Neutrophil (primary cell): ENCODE data around the gene MYO16.
A peak's percentile ranks its signal among the peaks of the same experiment; 100 is the strongest.
"Not testable (repeated sequence)": the region's sequence is repeated elsewhere in the genome, so short reads cannot be mapped to it uniquely, and the experiment has no call there.

Experiments
- H3K27ac ChIP-seq: fragments of 200-600 bp; sonication (generic); 2 replicates; pipeline ENCODE4 v1.5.1; 2016; ENCODE audit warnings: mild to moderate bottlenecking, moderate library complexity
- H3K27me3 ChIP-seq: fragments of 200-600 bp; sonication (generic); 2 replicates; pipeline ENCODE4 v1.6.0; 2016; ENCODE audit warnings: mild to moderate bottlenecking
- H3K36me3 ChIP-seq: fragments of 200-600 bp; sonication (generic); 2 replicates; pipeline ENCODE4 v1.5.1; 2017
- H3K4me1 ChIP-seq, 2 experiments: fragments of 200-600 bp in 1 of 2; sonication (generic) in 1 of 2; 1 replicate in 1 of 2; 2 replicates in 1 of 2; pipeline versions ENCODE4 v1.5.1 to v1.6.1; 2013 to 2016; ENCODE audit warnings: low read depth in 1 of 2, low read length in 1 of 2, mild to moderate bottlenecking in 1 of 2, moderate library complexity in 1 of 2; ENCODE audit not compliant: control insufficient read depth in 1 of 2, insufficient read depth in 1 of 2
- H3K4me3 ChIP-seq, 2 experiments: fragments of 200-600 bp in 1 of 2; sonication (generic) in 1 of 2; 1 replicate in 1 of 2; 2 replicates in 1 of 2; pipeline ENCODE4 v1.5.1; 2013 to 2016; ENCODE audit warnings: low read depth in 1 of 2, low read length in 1 of 2, mild to moderate bottlenecking in 1 of 2, moderate library complexity in 1 of 2
- H3K9me3 ChIP-seq: fragments of 200-600 bp; sonication (generic); 2 replicates; pipeline ENCODE4 v1.5.1; 2016
- TF ChIP-seq, protein P1 (sequence below): fragments of 200-600 bp; sonication (generic); IDR thresholded peaks from 2 replicates; pipeline ENCODE4 v1.5.1; 2016; ENCODE audit warnings: antibody characterized with exemption

The MYO16 gene

DNA sequence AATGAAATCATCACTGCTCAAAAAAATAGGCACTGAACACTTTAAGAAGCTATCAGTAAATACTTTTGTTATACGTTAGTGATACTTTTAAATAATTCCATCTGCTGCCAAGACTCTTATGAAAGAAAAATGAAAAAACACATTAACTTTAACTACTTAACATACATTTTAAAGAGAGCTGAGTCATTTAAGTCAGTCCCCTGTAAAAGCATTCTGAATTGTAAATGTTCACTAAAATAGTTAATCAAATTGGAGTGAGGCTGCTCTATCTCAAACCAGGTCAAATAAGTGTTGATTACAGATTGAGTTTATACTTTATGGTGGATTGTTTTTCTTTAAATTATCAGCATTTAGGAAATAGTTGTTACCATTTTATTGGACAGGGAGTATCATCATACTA lies 274.2 kb downstream of the MYO16 start:
- Histone ChIP-seq H3K36me3 (no peaks in the 10 kb centered on the region), H3K9me3 (no peaks in the 10 kb centered on the region), H3K27me3 (no peaks in the 10 kb centered on the region), H3K4me3 (no peak overlapping the region), H3K27ac (no peak overlapping the region), H3K4me1 (no peaks in the 10 kb centered on the region)
- TF ChIP-seq, protein P1, sequence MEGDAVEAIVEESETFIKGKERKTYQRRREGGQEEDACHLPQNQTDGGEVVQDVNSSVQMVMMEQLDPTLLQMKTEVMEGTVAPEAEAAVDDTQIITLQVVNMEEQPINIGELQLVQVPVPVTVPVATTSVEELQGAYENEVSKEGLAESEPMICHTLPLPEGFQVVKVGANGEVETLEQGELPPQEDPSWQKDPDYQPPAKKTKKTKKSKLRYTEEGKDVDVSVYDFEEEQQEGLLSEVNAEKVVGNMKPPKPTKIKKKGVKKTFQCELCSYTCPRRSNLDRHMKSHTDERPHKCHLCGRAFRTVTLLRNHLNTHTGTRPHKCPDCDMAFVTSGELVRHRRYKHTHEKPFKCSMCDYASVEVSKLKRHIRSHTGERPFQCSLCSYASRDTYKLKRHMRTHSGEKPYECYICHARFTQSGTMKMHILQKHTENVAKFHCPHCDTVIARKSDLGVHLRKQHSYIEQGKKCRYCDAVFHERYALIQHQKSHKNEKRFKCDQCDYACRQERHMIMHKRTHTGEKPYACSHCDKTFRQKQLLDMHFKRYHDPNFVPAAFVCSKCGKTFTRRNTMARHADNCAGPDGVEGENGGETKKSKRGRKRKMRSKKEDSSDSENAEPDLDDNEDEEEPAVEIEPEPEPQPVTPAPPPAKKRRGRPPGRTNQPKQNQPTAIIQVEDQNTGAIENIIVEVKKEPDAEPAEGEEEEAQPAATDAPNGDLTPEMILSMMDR, result no peak

DNA sequence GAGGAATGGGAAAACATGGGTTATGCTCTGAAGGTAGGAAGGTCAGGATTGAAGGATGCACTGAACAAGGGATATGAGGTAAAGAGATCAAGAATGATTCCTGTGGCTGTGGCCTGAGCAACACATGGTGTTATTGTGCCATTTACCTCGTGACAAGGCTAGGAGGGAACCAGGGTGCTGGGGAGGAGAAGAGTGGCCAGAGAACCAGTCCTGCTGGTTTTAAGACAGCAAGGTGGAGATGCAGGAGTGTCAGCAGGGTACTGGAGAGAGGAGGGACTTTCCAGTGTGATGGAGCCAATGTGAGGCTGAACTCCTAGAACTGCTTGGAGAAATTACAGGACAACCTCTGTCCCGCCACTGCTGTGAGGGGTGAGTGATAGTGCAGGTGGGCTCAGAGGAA lies 282.4 kb downstream of the MYO16 start:
- no peaks in the 10 kb centered on the region for H3K9me3 ChIP-seq
- H3K27ac ChIP-seq, result no peak overlapping the region
- TF ChIP-seq, protein P1, result no peak

DNA sequence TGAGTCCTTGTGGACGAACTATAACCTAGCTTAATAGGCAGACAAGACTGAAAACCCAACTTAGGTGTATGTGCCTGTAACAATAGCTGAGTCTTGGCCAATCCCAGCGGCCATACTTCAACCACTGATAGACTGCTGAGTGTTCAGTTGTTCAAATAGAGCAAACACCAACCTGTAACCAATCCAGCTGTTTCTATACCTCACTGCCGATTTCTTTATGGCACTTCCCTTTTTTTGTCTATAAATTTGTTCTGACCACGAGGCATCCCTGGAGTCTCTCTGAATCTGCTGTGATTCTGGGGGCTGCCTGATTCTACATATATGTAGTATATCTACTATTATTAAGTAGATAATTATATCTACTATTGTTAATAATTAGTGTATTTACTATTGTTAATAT lies 284.3 kb downstream of the MYO16 start:
- not testable (repeated sequence) for H3K9me3 ChIP-seq, H3K27ac ChIP-seq, H3K4me3 ChIP-seq, H3K27me3 ChIP-seq, H3K36me3 ChIP-seq
- H3K4me1 ChIP-seq, result peaks cover 11 to 12% of the 10 kb centered on the region in 2 experiments

More for the DNA sequence above, 282.4 kb downstream of the MYO16 start:
- Histone ChIP-seq H3K4me3 (no peak overlapping the region), H3K36me3 (no peaks in the 10 kb centered on the region), H3K4me1 (peaks cover 11 to 12% of the 10 kb centered on the region in 2 experiments), H3K27me3 (no peaks in the 10 kb centered on the region)

DNA sequence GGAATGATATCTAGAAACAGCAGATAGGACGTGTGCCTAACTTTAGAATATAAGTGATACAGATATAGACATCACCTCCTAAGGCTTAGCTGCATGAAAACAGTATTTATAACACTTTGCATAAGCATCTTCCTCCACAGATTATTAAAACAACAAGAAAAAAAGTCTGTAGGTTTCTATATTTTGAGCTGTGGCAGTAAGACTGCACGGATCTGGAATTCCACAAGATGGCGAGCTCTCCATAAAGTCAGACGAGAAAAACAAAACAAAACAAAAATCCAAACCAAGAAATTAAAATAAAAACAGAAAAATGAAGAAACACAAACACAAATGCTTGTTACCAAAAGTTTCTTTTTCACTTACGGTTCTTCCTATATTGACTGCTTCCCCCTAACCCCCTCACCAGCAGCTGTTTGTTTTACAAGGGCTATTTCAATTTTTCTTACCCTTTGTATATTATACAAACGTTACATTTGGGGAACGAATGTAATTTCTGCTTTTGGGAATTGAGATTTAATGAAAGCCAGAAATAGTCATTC lies 285.8 kb downstream of the MYO16 start:
- TF ChIP-seq, protein P1, result no peak
- no peak overlapping the region for H3K4me3 ChIP-seq
- H3K27me3 ChIP-seq, result no peaks in the 10 kb centered on the region
- no peaks in the 10 kb centered on the region for H3K36me3 ChIP-seq
- no peaks in the 10 kb centered on the region for H3K9me3 ChIP-seq
- no peak overlapping the region for H3K27ac ChIP-seq
- H3K4me1 ChIP-seq, result peaks cover 11 to 12% of the 10 kb centered on the region in 2 experiments

DNA sequence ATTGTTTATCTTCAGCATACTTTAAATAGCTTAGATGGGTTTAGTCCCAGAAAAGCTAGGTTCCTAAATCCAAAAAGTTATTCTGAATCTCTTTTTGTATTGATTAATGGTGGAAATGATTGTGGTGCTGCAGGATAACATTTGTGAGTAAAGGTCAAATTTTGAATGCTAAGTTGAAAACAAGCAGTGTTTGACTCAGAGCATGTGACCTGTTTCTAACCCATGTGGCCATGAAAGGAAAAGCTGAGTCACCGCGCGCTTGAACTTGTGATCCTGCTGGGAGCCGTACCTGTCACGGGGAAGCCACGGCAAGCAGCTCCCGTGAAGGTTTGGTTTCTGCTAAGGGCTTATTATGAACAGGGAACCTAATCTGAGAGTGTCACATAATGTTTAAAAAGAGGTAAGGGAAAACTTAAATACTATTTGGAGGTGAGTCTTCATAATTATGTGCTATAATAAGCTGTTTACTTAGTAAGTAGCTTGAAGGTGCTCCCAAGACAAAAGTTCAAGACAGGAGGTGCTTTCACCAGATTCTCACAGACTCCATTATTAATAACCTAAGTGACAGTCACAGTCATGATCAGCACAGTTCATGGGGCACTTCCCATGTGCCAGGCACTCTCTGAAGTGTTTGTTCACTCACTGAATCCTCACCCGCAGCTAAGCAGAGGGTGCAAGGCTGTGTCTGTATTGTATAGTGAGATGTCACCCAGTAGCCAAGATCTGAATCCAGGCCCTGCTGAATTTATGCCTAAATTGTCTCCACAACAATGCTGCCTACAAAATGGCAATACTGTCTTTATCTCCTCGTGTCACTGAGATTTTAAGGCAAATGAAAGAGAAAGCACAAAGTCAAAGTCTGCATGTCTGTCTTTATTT lies 286.5 kb downstream of the MYO16 start:
- no peaks in the 10 kb centered on the region for H3K36me3 ChIP-seq
- H3K4me1 ChIP-seq, result peaks cover 11 to 12% of the 10 kb centered on the region in 2 experiments
- peak overlapping the region; percentile 32 for H3K27ac ChIP-seq
- no peaks in the 10 kb centered on the region for H3K27me3 ChIP-seq
- TF ChIP-seq, protein P1, result no peak
- H3K9me3 ChIP-seq, result no peaks in the 10 kb centered on the region
- H3K4me3 ChIP-seq, result no peak overlapping the region

DNA sequence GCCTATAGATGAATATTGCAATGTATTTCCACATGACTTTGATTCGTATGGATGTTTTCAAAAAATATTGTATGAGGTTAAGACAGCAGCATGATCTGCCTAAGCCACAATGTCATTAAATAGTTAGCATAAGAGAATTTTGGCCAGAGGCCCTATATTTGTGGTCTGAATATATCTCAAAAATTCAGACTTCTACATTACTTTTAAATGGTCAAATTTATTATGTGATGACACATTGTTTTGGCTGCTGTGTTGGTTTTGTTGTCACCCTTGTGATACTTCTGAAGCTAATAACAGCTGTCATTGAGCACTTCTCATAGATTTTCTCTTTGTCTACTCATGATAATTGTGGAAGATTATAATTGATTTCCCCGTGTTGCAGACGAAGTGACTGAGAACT lies 288.2 kb downstream of the MYO16 start:
- no peak overlapping the region for H3K4me3 ChIP-seq
- no peaks in the 10 kb centered on the region for H3K27me3 ChIP-seq

More for the DNA sequence above, 288.2 kb downstream of the MYO16 start:
- peaks cover 11 to 12% of the 10 kb centered on the region in 2 experiments for H3K4me1 ChIP-seq
- H3K27ac ChIP-seq, result no peak overlapping the region
- H3K9me3 ChIP-seq, result no peaks in the 10 kb centered on the region
- TF ChIP-seq, protein P1, result no peak
- H3K36me3 ChIP-seq, result no peaks in the 10 kb centered on the region
